Sigmoid colon (tissue), 4 donors: ENCODE results near the gene APOF.

Experiments
- CTCF ChIP-seq, 4 experiments: fragments of 450-650 bp in 3 of 4; fragments of 200-600 bp in 1 of 4; IDR thresholded peaks; one replicate each; pipeline ENCODE4 v1.5.1; 2016 to 2019; ENCODE audit warnings: antibody characterized with exemption in 4 of 4, mild to moderate bottlenecking in 3 of 4, moderate library complexity in 2 of 4
- POLR2A ChIP-seq, 2 donors: fragments of 450-650 bp; IDR thresholded peaks; one replicate each; pipeline ENCODE4 v1.6.1; 2016; ENCODE audit warnings: antibody characterized with exemption in 2 of 2, mild to moderate bottlenecking in 2 of 2, moderate library complexity in 2 of 2
- POLR2AphosphoS5 ChIP-seq, 4 donors: sonication (generic); formaldehyde crosslinking; IDR thresholded peaks; one replicate each; pipeline ENCODE4 v1.6.1; 2017; ENCODE audit warnings: antibody characterized with exemption in 4 of 4

GRCh38 chr12:56346675-56347074 is 16.0 kb downstream of the APOF start:
- TF ChIP-seq CTCF (IDR thresholded peaks at IDR 0.05) (no peak), POLR2AphosphoS5 (IDR thresholded peaks at IDR 0.05) (no peak), POLR2A (IDR thresholded peaks at IDR 0.05) (no peak)
